SIG-M5 (cell line): Measurements from ENCODE around the gene ZNFX1.
A peak's percentile ranks its signal among the peaks of the same experiment; 100 is the strongest.
"Not testable (repeated sequence)": the region's sequence is repeated elsewhere in the genome, so short reads cannot be mapped to it uniquely, and the experiment has no call there.

Experiments
- DNase-seq: peaks from one replicate; lab custom pipeline; 2025; lab: John Stamatoyannopoulos, UW

Gene ZNFX1

DNA sequence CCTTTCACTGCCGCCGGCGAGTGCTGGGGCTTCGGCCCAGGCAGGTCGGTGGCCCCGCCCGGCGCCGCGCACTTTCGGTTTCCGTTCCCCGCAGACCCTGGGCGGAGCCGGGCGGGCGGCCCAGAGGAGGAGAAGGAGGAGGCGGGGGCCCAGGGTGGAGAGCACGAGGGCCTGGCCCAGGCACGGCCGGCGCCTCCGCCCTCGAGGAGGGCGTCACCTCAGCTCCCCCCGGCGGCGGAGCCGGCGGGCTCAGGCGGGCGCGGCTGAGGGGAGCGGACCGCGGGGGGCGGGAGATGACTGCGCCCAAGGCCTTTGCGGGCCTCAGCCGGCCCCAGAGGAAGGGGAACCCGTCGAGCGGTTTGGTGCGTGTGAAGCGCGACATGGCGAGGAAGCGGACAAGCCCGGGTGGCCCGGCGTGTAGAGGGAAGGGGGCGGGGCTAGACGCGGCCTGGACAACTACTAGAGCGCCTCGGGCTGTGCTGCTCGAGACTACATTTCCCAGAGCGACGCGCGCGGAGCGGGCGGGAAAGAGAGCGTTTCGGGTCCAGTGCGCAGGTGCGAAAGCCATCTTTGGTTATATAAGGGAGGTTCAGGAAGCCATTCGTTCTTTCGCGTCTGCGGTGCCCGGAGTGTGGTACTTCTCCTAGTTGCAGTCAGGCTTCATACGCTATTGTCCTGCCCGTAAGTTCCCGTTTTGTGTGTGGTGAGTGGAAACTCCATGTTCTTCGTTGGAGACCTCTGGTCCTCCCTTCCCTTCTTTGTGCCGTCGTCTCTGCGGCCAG lies at the start of gene ZNFX1:
Gene ZNFX1 (minus strand): TSS at position 22 of the 782 bp plus-strand sequence. CDS start 2,218 bp downstream, outside the sequence.
- DNase-seq: peak; percentile 95

DNA sequence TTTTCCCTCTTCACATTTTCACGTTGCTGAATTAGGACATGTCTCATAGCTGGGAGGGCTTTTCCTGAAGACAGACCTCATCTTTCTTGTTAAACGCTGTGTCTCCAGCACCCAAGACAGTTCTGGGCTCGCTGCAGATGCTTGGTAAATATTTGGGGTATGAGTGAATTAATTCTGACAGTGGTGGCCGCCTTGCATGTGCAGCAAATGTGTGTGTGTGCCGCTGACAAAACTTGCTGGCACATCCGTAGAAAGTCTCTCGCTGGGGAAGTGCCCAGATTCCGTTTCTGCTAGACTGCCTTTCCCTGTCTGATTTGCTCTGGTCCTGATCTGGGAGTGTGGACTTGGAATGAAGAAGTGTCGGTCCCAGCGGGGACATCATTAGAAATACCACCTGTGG lies 48.2 kb upstream of the ZNFX1 start:
- DNase-seq: no peak

DNA sequence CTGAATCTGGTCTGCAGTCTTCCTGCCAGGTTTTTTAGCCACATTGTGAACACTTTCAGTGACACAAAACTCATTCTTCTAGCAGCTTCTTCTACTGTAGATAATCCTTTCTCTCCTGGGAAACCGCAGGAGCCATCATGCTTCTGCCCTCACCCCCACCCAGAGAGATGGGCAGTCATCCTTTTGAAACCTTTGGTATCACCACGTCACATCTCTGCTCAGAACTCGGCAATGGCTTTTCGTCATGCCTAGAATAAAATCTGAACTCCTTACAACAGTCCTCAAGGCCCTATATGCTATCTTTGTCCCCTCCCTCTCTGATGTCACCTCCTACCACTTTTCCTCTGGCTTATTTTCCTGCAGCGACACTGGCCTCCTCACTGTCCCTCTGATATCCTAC lies 46.4 kb upstream of the ZNFX1 start:
- no peak for DNase-seq

DNA sequence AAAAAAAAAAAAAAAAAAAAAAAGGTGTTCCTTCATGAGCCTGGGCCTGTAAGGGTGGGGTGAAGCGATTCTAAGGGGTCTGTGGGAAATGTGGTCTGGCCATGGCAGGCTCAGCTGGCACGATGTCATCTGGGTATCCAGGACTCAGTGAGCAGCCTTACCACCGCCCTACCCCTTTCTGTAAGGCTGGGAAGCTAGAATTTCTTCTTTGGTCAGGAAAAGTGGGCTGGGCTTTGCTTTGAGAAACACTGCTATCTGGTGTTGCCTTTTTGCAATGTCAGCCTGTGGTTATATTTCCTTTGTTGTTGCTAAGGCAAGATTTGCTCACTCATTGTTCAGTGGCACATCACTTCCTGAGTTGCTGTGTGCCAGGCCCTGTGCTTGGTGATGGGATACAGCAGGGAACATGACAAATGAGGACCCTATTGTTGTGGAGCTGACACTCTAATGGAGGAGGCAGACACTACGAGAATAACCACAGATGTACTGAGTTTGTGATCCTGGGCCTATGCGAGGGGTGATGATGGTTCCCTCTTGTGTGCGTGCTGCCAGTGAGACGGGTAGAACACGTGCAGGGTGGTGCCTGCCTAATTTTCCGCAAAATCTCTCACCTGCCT lies 45.9 kb upstream of the ZNFX1 start:
- peak; percentile 40 for DNase-seq

DNA sequence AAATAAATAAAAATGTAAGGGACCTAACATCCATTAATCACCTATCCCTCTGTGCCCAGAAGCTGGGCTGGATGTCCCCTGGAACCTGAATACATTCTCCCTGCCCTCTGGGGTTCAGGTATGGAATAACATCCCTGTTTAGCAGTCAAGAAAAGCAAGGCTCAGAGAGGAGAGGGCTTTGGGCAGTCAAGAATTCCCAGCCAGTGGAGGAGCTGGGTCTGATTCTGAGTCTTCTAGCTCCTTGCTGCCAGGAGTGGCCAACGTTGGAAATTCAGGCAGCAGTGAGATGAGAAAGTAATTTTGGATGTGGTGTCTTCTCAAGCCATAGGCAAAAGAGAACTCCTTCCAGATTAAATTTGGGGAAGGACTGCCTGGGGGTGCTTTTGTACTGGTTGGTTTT lies 42.6 kb upstream of the ZNFX1 start:
- DNase-seq: no peak

DNA sequence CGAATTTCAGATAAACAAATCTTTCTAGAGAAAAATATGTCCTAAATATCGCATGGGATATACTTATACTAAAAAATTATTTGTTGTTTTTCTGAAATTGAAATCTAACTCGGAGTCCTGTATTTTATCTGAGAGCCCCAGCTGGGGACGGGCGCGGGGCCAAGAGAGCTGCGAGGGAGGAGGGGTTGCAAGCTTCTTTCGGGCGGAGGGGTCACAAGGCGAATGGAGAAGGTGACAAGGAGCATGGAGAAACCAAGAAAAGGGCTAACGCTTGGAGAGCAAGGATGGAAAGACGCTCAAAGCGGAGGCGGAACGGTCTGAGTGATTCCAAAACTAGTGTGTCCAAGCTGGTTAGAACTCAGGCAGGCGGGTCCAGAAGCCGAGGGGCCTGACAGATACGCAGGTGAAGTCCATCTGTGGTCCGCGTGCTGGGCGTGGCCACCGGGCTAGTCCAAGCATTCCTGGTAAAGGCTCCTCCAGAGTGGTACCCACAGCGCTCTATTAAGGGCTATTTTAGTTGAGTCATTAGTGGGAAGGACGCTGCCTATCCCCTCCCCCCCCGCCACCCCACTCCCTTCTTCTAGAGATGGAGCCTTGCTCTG lies 41.5 kb upstream of the ZNFX1 start:
- no peak for DNase-seq

DNA sequence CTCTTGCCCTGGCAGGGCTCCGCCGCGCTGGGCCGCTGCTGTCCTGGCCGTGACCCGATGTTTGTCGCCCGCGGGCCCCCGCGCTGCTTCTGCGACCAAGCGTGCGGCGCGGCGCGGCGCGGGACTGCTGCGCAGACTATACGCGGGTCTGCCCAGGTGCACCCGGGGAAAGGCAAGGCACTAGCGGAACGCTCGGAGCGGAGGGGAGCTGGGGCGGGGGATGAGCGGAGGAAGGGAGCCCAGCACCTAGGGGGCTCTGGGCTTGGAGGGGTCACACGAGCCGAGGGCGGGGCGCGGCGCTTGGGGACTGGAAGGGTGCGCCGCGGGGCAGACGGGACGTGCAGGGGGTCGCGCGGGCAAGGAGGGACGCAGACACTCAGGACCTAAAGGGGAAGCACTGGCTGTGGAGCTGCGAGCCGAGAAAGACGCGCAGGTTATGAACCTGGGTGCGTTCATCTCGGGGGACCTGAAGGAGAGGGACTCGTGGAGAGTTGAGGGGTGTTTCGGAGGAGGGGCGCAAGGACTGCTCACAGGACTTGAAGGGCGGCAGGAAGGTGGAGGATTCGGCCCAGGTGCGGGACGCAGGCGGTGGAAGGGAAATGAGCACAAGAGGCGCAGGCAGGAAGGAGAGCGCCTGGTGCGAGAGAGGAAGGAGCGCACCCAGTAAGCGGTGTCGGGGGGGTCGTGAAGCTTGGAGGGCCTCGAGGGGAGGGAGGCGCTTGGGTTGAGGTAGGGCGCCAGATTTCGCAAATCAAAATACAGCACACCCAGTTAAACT lies 40.8 kb upstream of the ZNFX1 start:
- no peak for DNase-seq

DNA sequence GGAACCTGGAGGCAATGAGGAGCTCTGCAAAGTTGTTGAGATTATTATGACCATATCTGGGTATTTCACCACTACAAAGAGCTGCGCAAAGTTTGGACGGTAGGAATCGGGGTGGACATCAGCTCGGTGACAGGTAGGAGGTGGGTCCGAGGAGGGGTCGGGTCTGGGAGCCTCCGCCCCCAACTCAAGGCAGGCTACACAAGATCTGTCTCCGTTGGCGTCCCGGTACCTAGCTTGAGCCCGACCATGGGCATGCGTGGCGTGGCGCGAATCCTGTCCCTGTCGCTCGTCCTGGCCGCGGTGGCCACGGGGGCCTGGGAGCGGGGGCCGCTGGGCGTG lies 40.2 kb upstream of the ZNFX1 start:
- no peak for DNase-seq

DNA sequence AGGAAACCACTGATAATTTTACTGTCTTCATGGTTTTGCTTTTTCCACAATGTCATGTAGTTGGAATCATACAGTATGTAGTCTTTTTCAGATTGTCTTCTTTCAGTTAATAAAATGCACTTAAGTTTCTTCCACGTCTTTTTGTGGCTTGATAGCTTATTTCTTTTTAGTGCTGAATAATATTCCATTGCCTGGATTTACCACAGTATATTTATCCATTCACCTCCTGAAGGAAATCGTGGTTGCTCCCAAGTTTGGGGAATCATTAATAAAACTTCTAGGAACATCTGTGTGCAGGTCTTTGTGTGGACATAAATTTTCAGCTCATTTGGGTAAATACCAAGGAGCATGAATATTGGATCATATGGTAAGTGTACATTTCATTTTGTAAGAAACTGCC lies 38.8 kb upstream of the ZNFX1 start:
- no peak for DNase-seq

DNA sequence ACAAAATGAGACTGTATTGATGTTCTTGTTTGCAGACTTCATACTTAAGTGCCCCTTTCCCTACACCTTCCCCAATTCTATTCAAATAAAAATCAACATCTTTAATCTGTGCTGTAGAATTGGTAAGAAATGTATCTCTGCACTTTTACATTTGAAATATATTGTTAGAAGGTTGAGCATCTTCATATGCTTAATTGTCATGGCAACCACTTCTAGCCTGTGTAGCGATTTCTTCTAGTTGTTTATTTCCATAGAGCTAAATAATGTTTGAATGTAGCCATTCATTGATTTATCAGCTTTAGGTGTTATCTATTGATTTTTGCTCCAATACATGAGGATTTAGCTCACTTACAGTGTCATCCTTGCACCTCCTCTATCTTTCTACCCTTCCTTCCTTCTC lies 37.7 kb upstream of the ZNFX1 start:
- no peak for DNase-seq

DNA sequence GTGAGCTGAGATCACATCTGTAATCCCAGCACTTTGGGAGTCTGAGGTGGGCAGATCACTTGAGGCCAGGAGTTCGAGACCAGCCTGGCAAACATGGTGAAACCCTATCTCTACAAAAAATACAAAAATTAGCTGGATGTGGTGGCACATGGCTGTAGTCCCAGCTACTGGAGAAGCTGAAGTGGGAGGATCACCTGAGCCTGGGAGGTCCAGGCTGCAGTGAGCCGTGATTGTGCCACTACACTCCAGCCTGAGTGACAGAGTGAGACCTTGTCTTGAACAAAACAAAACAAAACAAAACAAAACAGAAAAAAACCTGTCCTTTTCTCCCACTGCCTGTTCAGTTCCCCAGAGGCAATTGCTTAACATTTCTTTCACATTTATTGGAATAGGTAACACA lies 36.2 kb upstream of the ZNFX1 start:
- DNase-seq: not testable (repeated sequence)

DNA sequence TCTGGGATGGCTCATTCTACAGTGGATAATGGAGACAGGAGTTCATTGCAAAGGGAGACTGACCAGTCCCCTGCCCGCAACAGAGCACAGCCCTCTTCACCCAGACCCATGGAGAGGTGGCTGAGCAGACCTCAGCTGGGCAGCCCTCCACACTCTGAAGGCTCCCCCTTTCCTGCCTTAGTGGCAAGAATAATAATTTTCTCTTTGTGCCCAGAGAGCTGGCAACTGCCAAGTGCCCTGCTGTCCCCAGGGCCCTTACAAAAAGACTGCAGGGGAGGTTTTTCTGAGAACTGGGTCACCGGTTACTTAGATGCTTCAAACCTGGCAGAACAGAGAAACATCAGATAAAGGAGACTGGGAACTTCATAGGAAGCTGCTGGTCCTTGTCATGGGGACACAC lies 35.4 kb upstream of the ZNFX1 start:
- DNase-seq: no peak

DNA sequence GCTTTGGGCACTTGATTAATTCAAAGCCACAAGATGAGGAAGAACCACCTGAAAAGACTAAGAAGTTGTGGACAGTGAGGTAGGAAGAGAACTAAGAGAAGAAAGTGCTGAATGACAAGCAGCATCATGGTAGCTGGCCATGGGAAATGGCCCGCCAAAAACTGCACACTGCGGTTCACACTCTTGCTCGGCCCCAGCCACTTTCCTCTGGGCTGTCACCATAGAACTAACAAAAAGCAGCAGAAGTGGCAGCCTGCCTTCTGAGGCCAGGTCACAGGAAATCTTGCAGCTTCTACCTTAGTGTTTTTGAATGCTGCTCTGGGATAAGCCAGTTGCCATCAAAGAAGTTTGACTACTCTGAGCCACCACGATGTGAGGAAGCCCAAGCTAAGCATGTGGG lies 34.8 kb upstream of the ZNFX1 start:
- no peak for DNase-seq

DNA sequence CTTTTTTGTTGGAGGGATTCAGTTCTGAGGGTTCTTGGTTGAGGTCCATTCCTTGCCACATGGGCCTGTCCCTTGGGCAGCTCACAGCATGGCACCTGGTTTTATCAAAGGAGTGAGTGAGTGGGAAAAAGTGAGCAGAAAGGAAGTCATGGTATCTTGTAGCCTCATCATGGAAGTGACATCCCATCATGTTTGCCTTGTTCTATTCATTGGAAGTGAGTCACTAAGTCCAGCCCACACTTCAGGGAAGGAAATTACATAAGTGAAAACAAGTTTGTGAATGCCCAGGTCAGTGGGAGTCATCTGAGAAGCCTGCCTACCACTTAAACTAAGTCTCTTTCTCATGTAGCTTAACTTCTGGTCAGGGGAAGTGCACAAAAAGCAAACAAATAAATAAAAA lies 32.8 kb upstream of the ZNFX1 start:
- DNase-seq: no peak

DNA sequence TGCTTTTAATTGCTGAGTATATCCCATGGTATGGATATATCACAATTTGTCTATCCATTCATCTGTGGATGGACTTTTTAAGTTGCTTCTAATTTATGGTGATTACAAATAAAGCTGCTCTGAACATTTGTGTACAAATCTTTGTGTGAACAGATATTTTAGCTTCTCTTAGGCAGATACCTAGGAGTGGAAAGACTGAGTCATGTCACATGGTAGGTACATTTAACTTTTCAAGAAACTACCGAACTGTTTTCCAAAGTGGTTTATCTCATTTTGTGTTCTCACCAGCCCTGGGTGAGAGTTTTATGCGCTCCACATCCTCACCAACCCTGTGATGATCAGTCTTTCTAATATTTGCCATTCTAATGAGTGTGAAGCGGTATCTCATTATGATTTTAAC lies 31.0 kb upstream of the ZNFX1 start:
- no peak for DNase-seq

DNA sequence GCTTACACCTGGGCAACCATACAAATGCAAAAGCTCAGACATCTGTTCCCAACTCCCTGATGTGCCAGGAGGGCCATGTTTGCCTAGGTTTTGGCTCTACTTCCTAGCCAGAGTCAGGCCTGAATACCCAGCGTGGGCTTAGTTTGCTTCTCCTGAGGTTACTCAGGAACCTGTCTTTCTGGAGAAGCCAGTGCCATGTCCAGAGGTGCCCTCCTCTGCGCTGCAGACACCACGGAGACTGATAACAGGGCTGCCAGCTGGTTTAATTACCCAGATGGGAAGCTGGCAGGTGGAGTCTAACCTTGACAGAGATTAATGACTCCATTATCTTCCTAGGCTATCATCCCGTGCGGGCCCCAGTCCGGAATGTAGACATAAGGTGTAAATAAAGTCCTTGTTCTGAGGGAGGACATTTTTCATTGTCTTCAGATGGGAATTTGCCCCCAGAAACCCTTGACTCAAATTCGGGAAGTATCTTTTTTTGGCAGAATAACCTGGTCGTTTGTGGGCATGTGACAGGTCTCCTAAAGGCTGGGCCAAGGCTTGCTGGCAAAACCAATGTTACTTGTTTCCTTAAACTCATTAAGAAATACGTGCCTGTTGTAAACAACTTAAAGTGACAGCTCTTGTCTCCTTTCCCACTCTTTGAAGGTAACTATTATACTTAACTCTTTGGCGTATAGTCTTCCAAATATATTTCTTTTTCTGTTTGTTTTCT lies 29.2 kb upstream of the ZNFX1 start:
- DNase-seq: no peak

DNA sequence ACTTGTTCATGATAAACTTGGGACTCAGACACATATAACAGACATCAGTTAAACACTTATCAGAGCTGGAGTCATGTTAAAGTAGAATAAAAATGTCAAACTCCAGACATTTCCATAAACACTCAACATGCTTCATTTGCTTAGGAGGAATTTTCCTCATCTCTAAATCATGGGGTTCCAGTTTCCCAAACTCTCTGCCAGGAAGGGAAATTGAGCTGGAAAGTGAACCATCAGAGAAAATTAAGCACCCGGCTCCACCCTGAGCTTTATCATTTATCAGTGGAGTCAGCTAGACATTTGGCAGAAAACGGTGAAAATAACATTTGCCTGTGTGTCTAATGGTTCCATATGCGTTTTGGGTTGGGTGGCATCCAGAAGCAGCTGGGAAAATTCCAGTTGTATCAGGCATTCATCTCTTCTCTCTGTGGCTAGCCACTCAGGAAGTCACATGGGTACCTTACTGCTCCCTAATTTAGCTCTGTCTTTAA lies 25.3 kb upstream of the ZNFX1 start:
- DNase-seq: no peak

DNA sequence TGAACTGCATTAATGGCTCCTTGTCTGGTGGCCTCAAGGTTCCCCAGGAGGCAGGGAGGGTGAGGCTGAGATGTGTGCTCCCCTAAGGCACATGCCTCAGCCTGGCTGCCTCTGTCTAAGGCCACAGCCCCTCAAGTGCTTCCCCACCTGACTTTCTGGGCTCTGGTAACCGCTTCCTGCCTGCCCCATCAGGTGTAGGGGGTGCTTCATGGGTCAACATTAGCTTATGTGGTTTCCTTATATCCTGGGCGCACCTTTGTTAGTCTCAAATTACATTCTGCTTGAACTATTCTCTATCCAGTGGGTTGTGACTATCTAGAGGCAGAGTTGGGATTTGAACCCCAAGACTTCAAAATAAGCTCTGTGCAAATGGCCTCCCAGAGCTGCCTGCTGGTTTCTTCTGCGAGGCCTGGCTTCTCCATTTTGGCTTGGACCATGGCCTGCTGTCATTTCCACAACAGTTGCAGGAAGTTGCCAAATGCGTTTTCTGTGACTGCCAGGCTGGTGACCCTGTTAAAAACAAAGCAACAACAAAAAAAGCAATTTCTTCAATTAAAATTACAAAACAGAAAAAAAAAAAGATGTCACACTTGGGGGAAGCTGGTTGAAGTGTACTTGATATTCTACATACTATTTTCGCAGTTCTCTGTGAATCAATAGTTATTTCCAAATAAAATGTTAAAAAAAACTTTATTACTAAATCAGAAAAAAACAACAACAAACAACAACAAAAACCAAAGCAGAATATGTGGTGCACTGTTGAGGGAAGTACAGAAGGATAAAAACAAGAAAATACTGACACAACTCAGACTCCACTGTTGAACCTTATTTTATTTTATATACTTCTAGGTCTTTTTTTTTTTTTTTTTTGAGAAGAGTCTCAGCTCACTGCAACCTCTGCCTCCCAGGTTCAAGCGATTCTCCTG lies 20.0 kb upstream of the ZNFX1 start:
- no peak for DNase-seq

DNA sequence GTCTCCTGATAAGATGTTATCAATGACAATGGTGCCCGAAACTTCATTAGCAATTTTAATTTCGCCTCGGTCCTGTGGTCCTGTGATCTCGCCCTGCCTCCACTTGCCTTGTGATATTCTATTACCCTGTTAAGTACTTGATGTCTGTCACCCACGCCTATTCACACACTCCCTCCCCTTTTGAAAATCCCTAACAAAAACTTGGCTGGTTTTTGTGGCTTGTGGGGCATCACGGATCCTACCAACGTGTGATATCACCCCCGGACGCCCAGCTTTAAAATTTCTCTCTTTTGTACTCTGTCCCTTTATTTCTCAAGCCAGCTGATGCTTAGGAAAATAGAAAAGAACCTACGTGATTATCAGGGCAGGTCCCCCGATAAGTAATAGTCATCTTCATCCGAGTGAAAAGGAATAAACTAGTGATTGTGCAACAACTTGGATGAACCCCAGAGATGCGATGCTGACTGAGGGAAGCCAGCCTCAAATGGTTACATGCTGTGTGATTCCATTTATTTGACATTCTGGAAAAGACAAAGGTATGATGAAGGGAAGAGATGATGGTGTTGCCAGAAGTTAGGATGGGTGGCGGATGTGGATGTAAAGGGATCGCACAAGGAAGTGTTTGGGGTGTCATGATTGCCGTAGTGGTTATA lies 16.3 kb upstream of the ZNFX1 start:
- DNase-seq: not testable (repeated sequence)

DNA sequence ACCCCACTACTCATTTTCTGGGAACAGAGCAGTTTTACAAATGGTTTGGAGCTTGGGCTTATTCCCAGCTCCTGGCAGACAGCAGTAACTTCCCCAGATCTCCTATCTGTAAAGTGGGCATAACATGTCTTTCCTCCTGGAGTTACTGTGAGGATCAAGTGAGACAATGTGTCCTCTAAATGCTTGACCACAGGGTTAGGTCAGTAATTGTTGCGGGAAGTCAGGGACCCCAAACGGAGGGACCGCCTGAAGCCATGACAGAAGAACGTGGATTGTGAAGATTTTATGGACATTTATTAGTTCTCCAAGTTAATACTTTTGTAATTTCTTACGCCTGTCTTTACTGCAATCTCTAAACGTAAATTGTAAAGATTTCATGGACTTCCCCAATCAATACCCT lies 15.3 kb upstream of the ZNFX1 start:
- DNase-seq: no peak
